RWPE2 (cell line): Measurements from ENCODE around the gene FAM151A.

ENCODE experiments used
- ATAC-seq: fragments of 200-7000 bp; cut with Tn5 transposase; 3 replicates; pipeline ENCODE4 v1.9.1; 2021; ENCODE audit warnings: low read depth
- DNase-seq: peaks from one replicate; pipeline ENCODE4 v3.0.0-alpha.2; 2020; ENCODE audit warnings: low spot score
- H3K27ac ChIP-seq: fragments of 450-650 bp; 2 replicates; pipeline ENCODE4 v1.5.1; 2017; ENCODE audit warnings: mild to moderate bottlenecking; ENCODE audit not compliant: poor library complexity, severe bottlenecking
- H3K27me3 ChIP-seq: fragments of 250-450 bp; sonication (Bioruptor Pico); 2 replicates; pipeline ENCODE4 v1.5.1; 2021; ENCODE audit warnings: mild to moderate bottlenecking, moderate library complexity; ENCODE audit not compliant: insufficient read depth, poor library complexity, severe bottlenecking
- H3K36me3 ChIP-seq: fragments of 250-450 bp; sonication (Bioruptor Pico); 2 replicates; pipeline ENCODE4 v1.5.1; 2020; ENCODE audit warnings: low read depth, mild to moderate bottlenecking, moderate library complexity
- H3K4me1 ChIP-seq: fragments of 250-450 bp; sonication (Bioruptor Pico); 2 replicates; pipeline ENCODE4 v1.5.1; 2021; ENCODE audit warnings: mild to moderate bottlenecking, moderate library complexity; ENCODE audit not compliant: insufficient read depth, poor library complexity, severe bottlenecking
- H3K4me3 ChIP-seq: fragments of 250-450 bp; sonication (Bioruptor Pico); 2 replicates; pipeline ENCODE4 v1.5.1; 2021; ENCODE audit warnings: mild to moderate bottlenecking, moderate library complexity; ENCODE audit not compliant: severe bottlenecking
- H3K9me3 ChIP-seq: fragments of 250-450 bp; sonication (Bioruptor Pico); 2 replicates; pipeline ENCODE4 v1.5.1; 2021; ENCODE audit warnings: mild to moderate bottlenecking, moderate library complexity; ENCODE audit not compliant: severe bottlenecking
- TF ChIP-seq, protein P1 (sequence below): fragments of 450-650 bp; IDR thresholded peaks from one replicate; pipeline ENCODE4 v1.5.1; 2017; ENCODE audit warnings: mild to moderate bottlenecking, moderate library complexity; ENCODE audit not compliant: poor library complexity, severe bottlenecking

Gene FAM151A

DNA sequence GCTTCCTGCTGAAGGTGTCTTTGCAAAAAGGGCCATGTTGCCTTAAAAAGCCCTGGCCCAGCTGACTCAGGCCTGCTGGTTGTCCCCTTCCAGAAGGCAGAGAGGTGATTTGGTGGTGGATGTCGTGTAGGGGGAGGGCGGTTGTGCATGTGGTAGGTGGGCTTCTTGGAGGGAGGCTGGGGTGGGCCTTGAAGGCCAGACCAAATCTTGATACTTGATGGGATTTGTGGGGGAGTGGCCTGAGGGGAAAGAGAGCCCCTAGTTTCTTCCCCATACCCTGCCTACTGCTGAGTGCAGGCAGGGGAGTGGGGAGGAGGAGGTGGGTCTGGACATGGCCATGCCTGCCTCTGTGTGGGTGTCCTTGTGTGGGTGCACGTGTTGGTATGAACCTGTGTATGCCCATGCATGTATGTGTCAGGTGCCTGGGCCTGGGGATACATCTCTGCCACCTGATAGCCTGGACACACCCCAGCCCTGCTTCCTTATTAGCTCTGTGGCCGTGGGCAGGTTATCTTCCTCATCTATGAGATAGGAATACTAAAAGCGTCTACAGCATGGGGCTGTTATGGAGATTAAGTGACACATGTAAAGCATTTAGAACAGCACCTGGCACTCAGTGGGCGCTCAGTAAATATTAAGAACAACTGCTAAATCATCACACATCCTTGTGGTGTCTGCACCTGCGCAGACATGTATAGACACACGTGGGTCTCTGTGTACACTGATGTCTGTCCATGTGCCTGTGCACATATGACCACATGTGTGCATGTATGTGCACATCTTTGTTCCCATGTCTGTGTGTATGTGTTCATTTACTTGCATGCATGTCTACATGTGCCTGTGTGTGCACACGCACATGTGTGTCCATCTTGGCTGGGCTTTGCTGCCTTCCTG lies 17.0 kb downstream of the FAM151A start:
- Histone ChIP-seq H3K4me3 (no peak overlapping the region), H3K36me3 (no peaks in the 10 kb centered on the region), H3K27ac (no peak overlapping the region), H3K27me3 (no peaks in the 10 kb centered on the region), H3K4me1 (no peaks in the 10 kb centered on the region), H3K9me3 (no peaks in the 10 kb centered on the region)
- no peak for ATAC-seq
- TF ChIP-seq, protein P1, sequence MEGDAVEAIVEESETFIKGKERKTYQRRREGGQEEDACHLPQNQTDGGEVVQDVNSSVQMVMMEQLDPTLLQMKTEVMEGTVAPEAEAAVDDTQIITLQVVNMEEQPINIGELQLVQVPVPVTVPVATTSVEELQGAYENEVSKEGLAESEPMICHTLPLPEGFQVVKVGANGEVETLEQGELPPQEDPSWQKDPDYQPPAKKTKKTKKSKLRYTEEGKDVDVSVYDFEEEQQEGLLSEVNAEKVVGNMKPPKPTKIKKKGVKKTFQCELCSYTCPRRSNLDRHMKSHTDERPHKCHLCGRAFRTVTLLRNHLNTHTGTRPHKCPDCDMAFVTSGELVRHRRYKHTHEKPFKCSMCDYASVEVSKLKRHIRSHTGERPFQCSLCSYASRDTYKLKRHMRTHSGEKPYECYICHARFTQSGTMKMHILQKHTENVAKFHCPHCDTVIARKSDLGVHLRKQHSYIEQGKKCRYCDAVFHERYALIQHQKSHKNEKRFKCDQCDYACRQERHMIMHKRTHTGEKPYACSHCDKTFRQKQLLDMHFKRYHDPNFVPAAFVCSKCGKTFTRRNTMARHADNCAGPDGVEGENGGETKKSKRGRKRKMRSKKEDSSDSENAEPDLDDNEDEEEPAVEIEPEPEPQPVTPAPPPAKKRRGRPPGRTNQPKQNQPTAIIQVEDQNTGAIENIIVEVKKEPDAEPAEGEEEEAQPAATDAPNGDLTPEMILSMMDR = no peak
- DNase-seq = no peak

GRCh38 chr1:54604572-54605370 lies 18.6 kb downstream of the FAM151A start:
- H3K4me3 ChIP-seq = no peak overlapping the region
- no peaks in the 10 kb centered on the region for H3K36me3 ChIP-seq
- DNase-seq (no peak), ATAC-seq (peak; percentile 71)
- TF ChIP-seq, protein P1 = no peak
- H3K27ac ChIP-seq = no peak overlapping the region
- H3K9me3 ChIP-seq = no peaks in the 10 kb centered on the region
- no peaks in the 10 kb centered on the region for H3K27me3 ChIP-seq
- H3K4me1 ChIP-seq = no peaks in the 10 kb centered on the region

- TF ChIP-seq, protein P1 = no peak
- Histone ChIP-seq H3K4me1 (no peaks in the 10 kb centered on the region), H3K4me3 (no peak overlapping the region), H3K36me3 (no peaks in the 10 kb centered on the region), H3K9me3 (no peaks in the 10 kb centered on the region), H3K27ac (no peak overlapping the region), H3K27me3 (no peaks in the 10 kb centered on the region)
- DNase-seq (no peak), ATAC-seq (no peak)
These were observed 19.3 kb downstream of the FAM151A start for GRCh38 chr1:54604051-54604450.

- no peaks in the 10 kb centered on the region for H3K4me1 ChIP-seq
- H3K27me3 ChIP-seq = no peaks in the 10 kb centered on the region
- H3K36me3 ChIP-seq = no peaks in the 10 kb centered on the region
- no peaks in the 10 kb centered on the region for H3K9me3 ChIP-seq
- H3K4me3 ChIP-seq = no peak overlapping the region
- TF ChIP-seq, protein P1 = no peak
- no peak overlapping the region for H3K27ac ChIP-seq
- ATAC-seq = no peak
- no peak for DNase-seq
These were observed 20.1 kb downstream of the FAM151A start for GRCh38 chr1:54603241-54603640.

- TF ChIP-seq, protein P1 = no peak
- no peak for DNase-seq
- Histone ChIP-seq H3K27ac (no peak overlapping the region), H3K4me3 (no peak overlapping the region), H3K4me1 (no peaks in the 10 kb centered on the region), H3K36me3 (no peaks in the 10 kb centered on the region), H3K9me3 (no peaks in the 10 kb centered on the region), H3K27me3 (no peaks in the 10 kb centered on the region)
- no peak for ATAC-seq
These were observed 20.8 kb downstream of the FAM151A start for GRCh38 chr1:54602554-54602953.
